ENCODE measurements around the gene TMEM43.

TMEM43 gene

GRCh38 chr3:14135581-14135980 lies 10.7 kb downstream of the TMEM43 start:
- Histone ChIP-seq H3K4me1 (ENCODE audit: insufficient read depth, low read length) (no peaks in the 10 kb centered on the region), H3K9me3 (ENCODE audit: low read length) (no peaks in the 10 kb centered on the region), H3K27me3 (ENCODE audit: insufficient read depth, low read length) (no peaks in the 10 kb centered on the region), H2AFZ (ENCODE audit: low read depth, low read length) (no peak overlapping the region), H3K4me3 (ENCODE audit: low read length) (no peak overlapping the region), H3K36me3 (ENCODE audit: insufficient read depth, low read length) (peaks cover 79% of the 10 kb centered on the region)

- no peak overlapping the region for H3K4me3 ChIP-seq (ENCODE audit: low read length)
- H2AFZ ChIP-seq (ENCODE audit: low read depth, low read length): no peak overlapping the region
- H3K9me3 ChIP-seq (ENCODE audit: low read length): no peaks in the 10 kb centered on the region
- H3K27me3 ChIP-seq (ENCODE audit: insufficient read depth, low read length): no peaks in the 10 kb centered on the region
- H3K36me3 ChIP-seq (ENCODE audit: insufficient read depth, low read length): peaks cover 73% of the 10 kb centered on the region
- H3K4me1 ChIP-seq (ENCODE audit: insufficient read depth, low read length): no peaks in the 10 kb centered on the region
These were observed 12.2 kb downstream of the TMEM43 start for GRCh38 chr3:14137004-14137403.

- peaks cover 72% of the 10 kb centered on the region for H3K36me3 ChIP-seq (ENCODE audit: insufficient read depth, low read length)
- H3K4me1 ChIP-seq (ENCODE audit: insufficient read depth, low read length): no peaks in the 10 kb centered on the region
- H3K4me3 ChIP-seq (ENCODE audit: low read length): no peak overlapping the region
- H2AFZ ChIP-seq (ENCODE audit: low read depth, low read length): no peak overlapping the region
- no peaks in the 10 kb centered on the region for H3K27me3 ChIP-seq (ENCODE audit: insufficient read depth, low read length)
- no peaks in the 10 kb centered on the region for H3K9me3 ChIP-seq (ENCODE audit: low read length)
These were observed 12.6 kb downstream of the TMEM43 start for GRCh38 chr3:14137445-14137844.

DNA sequence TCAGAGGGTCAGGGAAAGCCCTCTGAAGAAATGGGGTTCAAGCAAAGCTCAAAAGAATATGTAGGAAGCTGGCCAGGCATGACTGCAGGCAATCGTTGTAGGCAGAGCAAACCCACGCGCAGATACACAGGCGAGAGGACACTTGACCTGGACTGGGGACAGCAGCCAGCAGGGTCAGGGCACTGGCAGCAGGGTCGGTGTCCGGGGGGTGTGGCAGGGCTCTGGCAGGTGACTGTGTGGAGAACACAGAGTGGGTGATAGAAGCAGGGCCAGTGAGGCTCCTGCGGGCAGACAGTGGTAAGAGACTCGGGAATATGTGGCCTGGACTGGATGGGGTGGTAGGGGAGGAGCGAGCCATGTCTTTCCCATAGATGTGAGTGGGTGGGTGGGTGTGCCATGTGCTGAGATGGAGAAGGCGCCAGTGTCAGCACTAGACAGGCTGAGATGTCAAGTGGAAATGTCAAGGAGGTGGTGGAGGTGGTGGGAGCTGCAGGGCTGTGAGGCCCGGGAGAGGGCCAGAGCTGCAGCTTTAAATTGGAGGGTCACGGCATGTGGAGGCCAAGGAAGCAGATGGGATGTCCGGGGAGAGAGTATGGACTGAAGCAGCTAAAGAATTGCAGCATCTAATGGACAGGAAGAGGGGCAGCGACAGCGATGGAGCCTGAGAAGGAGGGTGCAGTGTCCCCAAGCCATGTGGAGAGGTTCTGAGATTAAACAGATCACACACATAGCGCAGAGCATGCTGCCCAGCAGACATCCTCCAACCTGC lies 13.4 kb downstream of the TMEM43 start:
- H3K4me1 ChIP-seq (ENCODE audit: insufficient read depth, low read length): no peaks in the 10 kb centered on the region
- no peak overlapping the region for H3K4me3 ChIP-seq (ENCODE audit: low read length)
- peaks cover 67% of the 10 kb centered on the region for H3K36me3 ChIP-seq (ENCODE audit: insufficient read depth, low read length)
- H2AFZ ChIP-seq (ENCODE audit: low read depth, low read length): no peak overlapping the region
- H3K27me3 ChIP-seq (ENCODE audit: insufficient read depth, low read length): no peaks in the 10 kb centered on the region
- H3K9me3 ChIP-seq (ENCODE audit: low read length): no peaks in the 10 kb centered on the region

GRCh38 chr3:14138878-14139655 lies 14.2 kb downstream of the TMEM43 start:
- Histone ChIP-seq H3K27me3 (ENCODE audit: insufficient read depth, low read length) (no peaks in the 10 kb centered on the region), H3K4me3 (ENCODE audit: low read length) (no peak overlapping the region), H3K36me3 (ENCODE audit: insufficient read depth, low read length) (peaks cover 63% of the 10 kb centered on the region), H3K9me3 (ENCODE audit: low read length) (no peaks in the 10 kb centered on the region), H2AFZ (ENCODE audit: low read depth, low read length) (no peak overlapping the region), H3K4me1 (ENCODE audit: insufficient read depth, low read length) (peaks cover 4% of the 10 kb centered on the region)

DNA sequence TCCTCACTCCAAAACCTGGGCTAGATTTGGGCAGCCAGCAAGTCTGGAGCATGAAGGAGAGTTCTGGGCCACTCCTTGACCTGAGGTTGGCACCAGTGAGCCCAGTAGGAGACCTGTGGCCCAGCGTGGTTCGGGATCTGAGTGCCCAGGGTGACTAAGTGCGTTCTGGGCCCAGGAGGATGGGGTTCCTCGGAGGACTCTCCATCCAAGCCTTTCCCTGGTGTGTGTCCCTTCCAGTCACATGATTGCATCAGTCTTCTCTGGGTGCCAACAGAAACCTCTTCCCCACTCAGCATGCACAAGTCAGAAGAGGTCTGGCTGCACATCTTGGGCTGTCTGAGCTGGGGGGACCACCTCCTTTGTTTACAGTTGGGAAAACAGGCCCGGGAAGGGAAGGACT lies 14.9 kb downstream of the TMEM43 start:
- H3K4me1 ChIP-seq (ENCODE audit: insufficient read depth, low read length): peaks cover 11% of the 10 kb centered on the region
- H3K36me3 ChIP-seq (ENCODE audit: insufficient read depth, low read length): peaks cover 56% of the 10 kb centered on the region
- no peaks in the 10 kb centered on the region for H3K9me3 ChIP-seq (ENCODE audit: low read length)
- H3K27me3 ChIP-seq (ENCODE audit: insufficient read depth, low read length): no peaks in the 10 kb centered on the region
- H3K4me3 ChIP-seq (ENCODE audit: low read length): no peak overlapping the region
- no peak overlapping the region for H2AFZ ChIP-seq (ENCODE audit: low read depth, low read length)

DNA sequence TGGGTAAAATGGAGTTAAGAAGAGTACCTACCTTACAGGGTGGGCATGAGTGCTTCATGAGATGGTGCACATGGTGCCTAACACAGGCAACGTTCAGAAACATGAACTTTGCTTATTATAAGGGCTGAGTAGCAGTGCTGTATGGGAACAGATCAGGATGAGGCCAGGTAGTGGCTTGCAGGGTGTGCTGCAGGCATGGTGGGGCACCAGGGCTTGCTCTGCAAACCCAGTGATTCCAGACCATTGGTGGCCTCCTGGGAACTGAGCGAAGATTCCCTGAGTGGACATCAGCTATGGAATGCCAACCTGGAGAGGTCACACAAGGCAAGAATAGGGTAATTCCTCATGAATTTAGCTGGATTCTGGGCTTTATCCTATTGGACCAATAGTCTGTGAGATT lies 15.8 kb downstream of the TMEM43 start:
- Histone ChIP-seq H3K36me3 (ENCODE audit: insufficient read depth, low read length) (peaks cover 53% of the 10 kb centered on the region), H3K4me3 (ENCODE audit: low read length) (no peak overlapping the region), H3K4me1 (ENCODE audit: insufficient read depth, low read length) (peaks cover 18% of the 10 kb centered on the region), H3K9me3 (ENCODE audit: low read length) (no peaks in the 10 kb centered on the region), H2AFZ (ENCODE audit: low read depth, low read length) (no peak overlapping the region), H3K27me3 (ENCODE audit: insufficient read depth, low read length) (no peaks in the 10 kb centered on the region)

GRCh38 chr3:14141144-14141543 lies 16.3 kb downstream of the TMEM43 start:
- Histone ChIP-seq H3K4me1 (ENCODE audit: insufficient read depth, low read length) (peaks cover 18% of the 10 kb centered on the region), H2AFZ (ENCODE audit: low read depth, low read length) (no peak overlapping the region), H3K9me3 (ENCODE audit: low read length) (no peaks in the 10 kb centered on the region), H3K27me3 (ENCODE audit: insufficient read depth, low read length) (no peaks in the 10 kb centered on the region), H3K36me3 (ENCODE audit: insufficient read depth, low read length) (peaks cover 53% of the 10 kb centered on the region), H3K4me3 (ENCODE audit: low read length) (no peak overlapping the region)

GRCh38 chr3:14141602-14142341 lies 16.9 kb downstream of the TMEM43 start:
- Histone ChIP-seq H3K4me3 (ENCODE audit: low read length) (no peak overlapping the region), H3K4me1 (ENCODE audit: insufficient read depth, low read length) (peaks cover 18% of the 10 kb centered on the region), H3K36me3 (ENCODE audit: insufficient read depth, low read length) (peaks cover 55% of the 10 kb centered on the region)

GRCh38 chr3:14142567-14143270 lies 17.9 kb downstream of the TMEM43 start:
- H3K36me3 ChIP-seq (ENCODE audit: insufficient read depth, low read length): peaks cover 54% of the 10 kb centered on the region
- H3K27me3 ChIP-seq (ENCODE audit: insufficient read depth, low read length): no peaks in the 10 kb centered on the region
- no peak overlapping the region for H3K4me3 ChIP-seq (ENCODE audit: low read length)
- peaks cover 18% of the 10 kb centered on the region for H3K4me1 ChIP-seq (ENCODE audit: insufficient read depth, low read length)
- no peaks in the 10 kb centered on the region for H3K9me3 ChIP-seq (ENCODE audit: low read length)
- no peak overlapping the region for H2AFZ ChIP-seq (ENCODE audit: low read depth, low read length)

More at GRCh38 chr3:14141602-14142341, 16.9 kb downstream of the TMEM43 start:
- H2AFZ ChIP-seq (ENCODE audit: low read depth, low read length): no peak overlapping the region
- no peaks in the 10 kb centered on the region for H3K27me3 ChIP-seq (ENCODE audit: insufficient read depth, low read length)
- no peaks in the 10 kb centered on the region for H3K9me3 ChIP-seq (ENCODE audit: low read length)

DNA sequence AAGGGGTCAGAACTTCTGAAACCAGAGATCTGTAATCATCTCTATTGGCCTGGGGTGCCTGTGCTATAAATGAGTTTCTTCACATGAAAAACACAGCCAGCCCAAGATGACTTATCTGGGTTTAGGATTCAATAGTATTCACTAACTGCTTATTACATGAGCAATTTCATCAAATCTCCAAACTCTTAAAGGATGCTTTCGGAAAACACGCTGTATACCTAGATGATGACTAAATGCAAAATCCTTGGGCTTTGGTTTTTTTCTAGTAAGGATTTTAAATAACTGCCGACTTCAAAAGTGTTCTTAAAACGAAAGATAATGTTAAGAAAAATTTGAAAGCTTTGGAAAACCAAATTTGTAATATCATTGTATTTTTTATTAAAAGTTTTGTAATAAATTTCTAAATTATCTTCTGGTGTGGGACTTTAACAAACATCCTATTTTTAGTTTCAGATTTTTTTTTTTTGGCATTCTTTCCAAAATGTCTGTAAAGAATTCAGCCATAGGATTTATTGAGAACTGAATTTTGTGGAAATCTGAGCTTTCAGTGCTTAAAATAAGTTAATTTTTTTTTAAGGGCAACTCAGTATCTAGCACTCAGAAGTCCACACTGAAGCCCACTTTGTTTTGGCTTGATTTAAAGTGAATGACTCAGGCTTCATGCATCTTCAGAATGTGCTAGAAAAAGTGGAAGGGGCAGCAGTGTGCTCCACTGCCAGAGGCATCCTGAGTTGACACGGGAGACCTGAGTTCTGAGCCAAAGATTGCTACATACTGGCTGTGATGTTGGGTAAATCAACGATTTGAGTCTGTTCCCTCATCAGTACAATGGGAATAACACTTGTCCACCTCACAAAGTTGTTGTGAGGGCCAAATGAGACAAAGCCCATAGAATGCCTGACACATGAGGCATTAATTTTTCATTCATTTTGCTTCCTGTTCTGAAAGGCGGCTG lies 18.7 kb downstream of the TMEM43 start:
- H3K4me1 ChIP-seq (ENCODE audit: insufficient read depth, low read length): peaks cover 18% of the 10 kb centered on the region
- peaks cover 60% of the 10 kb centered on the region for H3K36me3 ChIP-seq (ENCODE audit: insufficient read depth, low read length)
- no peaks in the 10 kb centered on the region for H3K9me3 ChIP-seq (ENCODE audit: low read length)
- H3K27me3 ChIP-seq (ENCODE audit: insufficient read depth, low read length): no peaks in the 10 kb centered on the region
- H3K4me3 ChIP-seq (ENCODE audit: low read length): no peak overlapping the region
- H2AFZ ChIP-seq (ENCODE audit: low read depth, low read length): no peak overlapping the region
